GM21447 (cell line): ENCODE measurements around the gene KATNB1.
"Not testable (repeated sequence)": the region's sequence is repeated elsewhere in the genome, so short reads cannot be mapped to it uniquely, and the experiment has no call there.

ENCODE experiments used
- ATAC-seq: cut with Tn5 transposase; IDR thresholded peaks from one replicate; pipeline ENCODE4 v1.9.1; 2021; ENCODE audit not compliant: unreplicated experiment

Gene KATNB1

DNA sequence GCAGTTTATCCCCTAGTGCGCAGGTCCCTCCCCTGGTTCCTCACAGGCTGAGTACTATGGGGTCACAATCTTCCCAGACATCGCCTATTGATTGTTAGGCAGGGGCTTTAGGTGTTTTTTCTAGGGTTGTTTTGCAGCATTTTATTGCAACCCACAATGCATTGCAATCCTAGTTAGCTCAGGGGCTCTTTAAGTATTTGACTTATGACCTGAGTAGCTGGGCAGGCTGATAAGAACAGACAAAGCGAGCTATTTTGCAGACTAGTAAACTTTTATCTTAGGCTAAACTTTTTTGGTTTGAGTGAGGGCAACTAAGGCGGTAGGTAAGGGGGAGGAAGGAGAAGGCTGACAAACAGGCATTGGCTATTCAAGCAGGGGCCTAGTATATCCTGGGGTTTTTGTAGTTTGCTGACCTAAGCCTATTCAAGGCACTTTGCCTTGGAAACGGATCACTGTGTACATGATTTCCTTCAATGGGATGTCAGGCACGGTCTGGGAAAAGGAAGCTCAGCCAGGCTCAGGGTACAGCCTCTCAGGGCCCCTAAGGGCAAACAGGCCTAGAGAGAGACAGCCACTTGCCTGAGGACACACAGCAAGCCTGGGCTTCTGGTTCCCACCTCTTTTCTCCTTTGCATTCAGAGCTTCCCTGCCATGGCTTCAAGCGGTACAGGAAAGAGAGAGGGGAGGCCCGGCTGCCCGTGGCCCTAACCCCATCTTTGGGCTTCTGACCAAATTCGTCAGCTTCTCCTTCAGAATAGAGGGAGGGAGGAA, 34.6 kb upstream of the KATNB1 start:
- ATAC-seq = no peak

GRCh38 chr16:57701759-57702371, 33.7 kb upstream of the KATNB1 start:
- ATAC-seq = no peak

DNA sequence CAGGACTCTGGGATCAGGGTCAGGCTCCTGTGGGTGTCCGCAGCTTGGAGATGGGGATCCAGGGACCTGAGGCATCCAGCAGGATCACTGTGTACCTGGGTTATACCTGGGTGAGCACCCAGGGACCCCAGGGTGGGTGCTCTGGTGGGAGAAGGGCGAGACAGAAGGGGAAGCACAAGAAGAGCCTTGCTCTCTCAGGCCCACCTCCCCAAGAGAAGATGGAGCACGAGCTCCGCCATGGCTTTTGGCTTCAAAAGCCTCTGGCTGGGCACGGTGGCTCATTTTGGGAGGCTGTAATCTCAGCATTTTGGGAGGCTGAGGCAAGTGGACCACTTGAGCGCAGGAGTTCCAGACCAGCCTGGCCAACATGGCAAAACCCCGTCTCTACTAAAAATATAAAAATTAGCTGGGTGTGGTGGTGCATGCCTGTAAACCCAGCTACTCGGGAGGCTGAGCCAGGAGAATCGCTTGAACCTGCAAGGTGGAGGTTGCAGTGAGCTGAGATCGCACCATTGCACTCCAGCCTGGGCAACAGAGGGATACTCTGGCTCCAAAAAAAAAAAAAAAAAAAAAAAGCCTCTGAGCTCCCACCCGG, 32.1 kb upstream of the KATNB1 start:
- ATAC-seq = no peak

GRCh38 chr16:57704011-57704904, 31.3 kb upstream of the KATNB1 start:
- ATAC-seq = no peak

DNA sequence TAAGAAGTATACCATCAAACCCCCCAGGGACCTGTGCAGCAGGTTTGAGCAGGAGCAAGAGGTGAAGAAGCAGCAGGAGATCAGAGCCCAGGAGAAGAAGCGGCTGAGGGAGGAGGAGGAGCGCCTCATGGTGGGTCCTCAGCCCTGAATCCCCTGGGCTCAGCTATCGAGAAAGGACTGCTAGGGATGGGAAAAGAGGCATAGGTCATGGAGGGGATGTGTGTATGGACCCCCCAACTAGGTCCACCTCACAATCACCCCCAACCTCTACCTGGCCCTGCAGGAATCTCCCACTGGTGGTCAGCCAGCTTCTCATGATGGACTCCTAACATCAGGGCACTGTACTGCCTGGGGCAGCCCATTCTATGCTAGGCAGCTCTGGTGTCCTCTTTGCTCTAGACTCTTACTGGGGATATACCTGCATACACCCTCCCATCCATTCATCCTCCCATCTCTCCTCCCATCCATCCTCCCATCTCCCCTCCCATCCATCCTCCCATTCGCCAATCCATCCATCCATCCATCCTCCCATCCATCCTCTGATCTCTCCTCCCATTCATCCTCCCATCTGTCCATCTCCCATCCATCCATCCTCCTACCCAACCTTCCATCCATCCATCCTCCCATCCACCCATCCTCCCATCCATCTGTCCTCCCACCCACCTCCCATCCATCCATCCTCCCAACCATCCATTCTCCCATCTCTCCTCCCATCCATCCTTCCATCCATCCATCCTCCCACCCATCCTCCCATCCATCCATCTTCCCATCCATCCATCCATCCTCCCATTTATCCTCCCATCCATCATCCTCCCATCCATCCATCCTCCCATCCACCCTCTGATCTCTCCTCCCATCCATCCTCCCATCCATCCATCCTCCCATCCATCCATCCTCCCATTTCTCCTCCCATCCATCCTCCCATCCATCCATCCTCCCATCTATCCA, 30.4 kb upstream of the KATNB1 start:
- no peak for ATAC-seq

DNA sequence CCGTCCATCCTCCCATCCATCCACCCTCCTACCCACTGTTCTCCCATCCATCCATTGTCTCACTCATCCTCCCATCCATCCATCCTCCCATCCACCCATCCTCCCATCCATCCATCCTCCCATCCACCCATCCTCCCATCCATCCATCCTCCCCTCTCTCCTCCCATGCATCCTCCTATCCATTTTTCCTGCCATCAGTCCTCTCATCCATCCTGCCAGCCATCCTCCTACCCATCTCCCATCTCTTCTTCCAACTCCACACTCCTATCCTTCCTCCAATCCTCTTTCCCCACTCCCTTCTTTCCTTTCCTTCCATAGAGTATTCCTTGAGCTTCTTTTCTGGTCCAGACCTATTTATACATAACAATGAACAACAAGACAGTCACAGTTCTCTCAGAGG, 28.9 kb upstream of the KATNB1 start:
- ATAC-seq = no peak

DNA sequence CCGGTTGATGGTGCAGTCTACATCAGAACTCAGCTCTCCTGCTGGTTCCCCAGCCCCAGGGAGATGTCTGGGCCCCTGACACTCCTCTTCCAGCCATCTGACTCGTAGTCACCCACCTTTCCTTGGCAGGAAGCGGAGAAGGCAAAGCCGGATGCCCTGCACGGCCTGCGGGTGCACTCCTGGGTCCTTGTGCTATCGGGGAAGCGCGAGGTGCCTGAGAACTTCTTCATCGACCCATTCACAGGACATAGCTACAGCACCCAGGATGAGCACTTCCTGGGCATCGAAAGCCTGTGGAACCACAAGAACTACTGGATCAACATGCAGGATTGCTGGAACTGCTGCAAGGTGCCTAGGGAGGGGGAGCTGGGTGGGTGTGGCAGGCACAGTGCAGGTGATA, 28.2 kb upstream of the KATNB1 start:
- no peak for ATAC-seq

DNA sequence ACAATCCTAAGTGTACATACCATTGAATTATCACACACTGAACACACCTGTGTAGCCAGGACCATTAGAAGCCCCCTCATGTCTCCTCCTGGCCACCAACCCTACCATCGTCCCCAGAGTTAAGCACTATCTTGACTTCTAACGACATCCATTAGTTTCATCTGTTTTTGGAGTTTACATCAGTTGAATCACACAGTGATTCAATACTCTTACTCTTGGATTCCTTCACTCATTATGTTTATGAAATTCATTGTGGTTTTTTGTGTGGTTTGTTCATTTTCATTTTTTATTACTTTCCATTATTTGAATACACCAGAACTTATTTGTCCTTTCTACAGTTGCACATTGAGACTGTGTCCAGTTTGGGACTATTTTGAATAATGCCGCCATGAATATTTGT, 27.4 kb upstream of the KATNB1 start:
- ATAC-seq = no peak

DNA sequence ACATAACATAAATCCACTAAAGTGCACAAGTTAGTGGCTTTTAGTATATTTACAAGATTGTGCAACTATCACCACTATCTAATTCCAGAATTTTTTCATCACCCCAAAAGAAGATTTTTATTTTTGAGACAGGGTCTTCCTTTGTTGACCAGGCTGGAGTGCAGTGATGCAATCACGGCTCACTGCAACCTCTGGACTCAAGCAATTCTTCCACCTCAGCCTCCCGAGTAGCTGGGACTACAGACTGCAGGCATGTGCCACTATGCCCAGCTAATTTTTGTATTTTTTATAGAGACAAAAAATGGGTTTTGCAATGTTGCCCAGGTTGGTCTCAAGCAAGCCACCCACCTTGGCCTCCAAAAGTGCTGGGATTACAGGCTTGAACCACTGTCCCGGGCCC, 25.9 kb upstream of the KATNB1 start:
- ATAC-seq = no peak

DNA sequence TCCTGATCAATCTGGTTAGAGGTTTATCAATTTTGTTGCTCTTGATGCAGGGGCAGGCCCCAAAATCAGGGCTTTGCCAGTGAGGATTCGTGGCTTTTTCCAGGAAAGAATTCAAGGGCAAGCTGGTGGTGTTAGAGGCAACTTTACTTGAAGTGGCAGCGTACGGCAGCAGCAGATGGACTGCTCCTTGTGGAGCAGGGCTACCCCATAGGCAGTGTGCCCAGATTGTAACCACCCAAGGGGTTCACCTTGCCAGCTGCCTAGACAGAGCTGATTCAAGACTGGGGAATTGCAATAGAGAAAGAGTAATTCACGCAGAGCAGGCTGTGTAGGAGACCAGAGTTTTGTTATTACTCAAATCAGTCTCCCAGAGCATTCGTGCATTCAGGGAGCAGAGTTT, 24.2 kb upstream of the KATNB1 start:
- ATAC-seq = no peak

- no peak for ATAC-seq
These were observed 23.6 kb upstream of the KATNB1 start for GRCh38 chr16:57711993-57712392.

GRCh38 chr16:57712569-57712968, 23.0 kb upstream of the KATNB1 start:
- ATAC-seq = not testable (repeated sequence)

GRCh38 chr16:57713596-57713995, 22.0 kb upstream of the KATNB1 start:
- no peak for ATAC-seq

DNA sequence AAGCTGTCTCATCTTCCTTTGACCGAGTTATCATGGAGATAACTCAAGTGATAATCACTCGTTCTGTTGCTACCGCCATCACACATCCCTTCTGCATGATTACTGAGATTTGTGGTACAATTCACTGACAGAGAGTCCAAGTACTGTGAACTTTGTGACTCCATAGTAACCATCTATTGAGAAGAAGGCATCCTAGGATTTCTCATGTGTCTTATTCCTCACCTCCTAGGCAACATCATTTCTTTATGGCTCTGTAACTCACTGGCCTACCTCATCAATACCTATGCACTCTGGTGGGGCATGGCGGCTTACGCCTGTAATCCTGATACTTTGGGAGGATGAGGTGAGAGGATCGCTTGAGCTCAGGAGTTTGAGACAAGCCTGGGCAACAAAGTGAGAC, 21.5 kb upstream of the KATNB1 start:
- no peak for ATAC-seq

DNA sequence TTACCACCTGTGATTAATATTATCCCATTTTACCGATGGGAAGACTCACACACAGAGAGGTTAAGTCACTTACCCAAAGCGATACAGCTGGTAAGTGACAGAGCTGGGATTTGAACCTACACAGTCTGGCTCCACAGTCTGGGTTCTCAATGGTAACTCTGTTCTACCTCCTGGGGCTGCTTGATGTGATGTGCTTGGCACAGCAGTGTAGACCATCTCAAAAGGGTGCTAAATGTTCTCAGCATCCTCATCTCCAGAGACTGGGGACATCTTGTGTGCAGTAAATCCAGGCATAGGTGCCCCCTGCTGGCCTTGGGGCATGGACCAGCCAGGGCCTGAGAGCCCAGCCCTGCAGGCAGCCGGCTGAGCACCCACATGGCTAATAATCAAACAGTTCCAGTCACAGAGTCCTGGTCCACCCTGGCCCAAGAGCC, 15.4 kb upstream of the KATNB1 start:
- no peak for ATAC-seq

GRCh38 chr16:57721356-57722209, 14.0 kb upstream of the KATNB1 start:
- ATAC-seq = no peak

- ATAC-seq = no peak
These were observed 13.4 kb upstream of the KATNB1 start for GRCh38 chr16:57722210-57722499.

- no peak for ATAC-seq
These were observed 12.9 kb upstream of the KATNB1 start for GRCh38 chr16:57722651-57723050.

- ATAC-seq = no peak
These were observed 12.4 kb upstream of the KATNB1 start for GRCh38 chr16:57723170-57723569.

DNA sequence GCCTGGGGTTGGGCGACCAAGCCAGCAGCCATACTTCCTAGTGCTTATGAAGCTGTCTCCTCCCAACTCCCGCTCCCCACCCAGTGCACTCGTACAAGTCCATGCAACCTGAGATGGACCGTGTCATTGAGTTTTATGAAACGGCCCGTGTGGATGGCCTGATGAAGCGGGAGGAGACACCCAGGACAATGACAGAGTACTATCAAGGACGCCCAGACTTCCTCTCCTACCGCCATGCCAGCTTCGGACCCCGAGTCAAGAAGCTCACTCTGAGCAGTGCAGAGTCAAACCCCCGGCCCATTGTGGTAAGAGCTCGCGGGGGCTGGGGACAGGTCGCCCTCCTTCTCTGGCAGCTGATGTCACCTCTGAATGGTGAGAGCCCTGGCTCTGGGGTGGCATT, 11.0 kb upstream of the KATNB1 start:
- no peak for ATAC-seq
